ENCODE measurements around the gene NFATC1. TPM values are rescaled to one million over a fixed set of nuclear protein-coding genes. Genes with fewer than 3 reads are reported as not detected.

Gene NFATC1
- polyA plus RNA-seq, 1 of the 3 experiments (the other 2 are of a cell fraction): 0.02 TPM

GRCh38 chr18:79377187-79377891 lies 18.4 kb upstream of the NFATC1 start:
- Histone ChIP-seq H3K4me2 (no peak overlapping the region), H3K79me2 (ENCODE audit: insufficient read depth) (no peaks in the 10 kb centered on the region), H3K9me2 (no peaks in the 10 kb centered on the region), H4K20me1 (ENCODE audit: insufficient read depth) (no peaks in the 10 kb centered on the region), H3K4me1 (ENCODE audit: control insufficient read depth in 1 of 2, insufficient read depth in 2 of 2, low read depth in 1 of 2, low read length in 1 of 2) (no peaks in the 10 kb centered on the region), H3F3A (replicated peaks; ENCODE audit: insufficient read depth) (no peaks in the 10 kb centered on the region), H3K36me3 (replicated peaks in 1 of 2; ENCODE audit: control insufficient read depth in 1 of 2, insufficient read depth in 2 of 2, low read length in 1 of 2) (peaks cover 3 to 8% of the 10 kb centered on the region in 2 experiments), H3K9ac (no peak overlapping the region), H3K9me3 (no peaks in the 10 kb centered on the region), H2AFZ (ENCODE audit: low read depth) (no peak overlapping the region), H3K4me3 (ENCODE audit: low read depth in 2 of 2, low read length in 1 of 2) (no peak overlapping the region), H3K27me3 (ENCODE audit: insufficient read depth) (peaks cover 2% of the 10 kb centered on the region; the same call in 1 of the 2 replicates), H3K27ac (ENCODE audit: low read depth in 2 of 2, low read length in 1 of 2) (no peak overlapping the region)
- ChIA-PET CTCF (interaction anchor here (1.2 kb wide), 1 partner anchor 149 kb away, joined by 3 read pairs; no protein-coding TSS in a partner anchor), POLR2A (no interaction called here)
- no peak for DNase-seq
- WGBS (ENCODE audit: low lambda C conversion rate): 94% methylated on average over 12 of the region's 19 CpGs
- TF ChIP-seq RXRA (IDR thresholded peaks at IDR 0.05; ENCODE audit: borderline replicate concordance, low read depth) (no peak), MAX (IDR thresholded peaks at IDR 0.05; ENCODE audit: low read depth) (no peak), JUND (IDR thresholded peaks at IDR 0.05) (no peak), RCOR1 (IDR thresholded peaks at IDR 0.05; ENCODE audit: low read length) (no peak), GATA2 (CRISPR knock-in tag; IDR thresholded peaks at IDR 0.05) (no peak), TAF1 (IDR thresholded peaks at IDR 0.05; ENCODE audit: borderline replicate concordance, low read depth, low read length) (no peak), ZBTB33 (IDR thresholded peaks at IDR 0.05; ENCODE audit: borderline replicate concordance, low read depth) (no peak), SIN3A (IDR thresholded peaks at IDR 0.05; ENCODE audit: borderline replicate concordance, low read depth, low read length) (no peak), RAD21 (IDR thresholded peaks at IDR 0.05; ENCODE audit: low read length) (no peak), TCF12 (IDR thresholded peaks at IDR 0.05) (no peak), FOXM1 (IDR thresholded peaks at IDR 0.05; ENCODE audit: low read depth) (no peak)
- TF ChIP-seq, protein P1, sequence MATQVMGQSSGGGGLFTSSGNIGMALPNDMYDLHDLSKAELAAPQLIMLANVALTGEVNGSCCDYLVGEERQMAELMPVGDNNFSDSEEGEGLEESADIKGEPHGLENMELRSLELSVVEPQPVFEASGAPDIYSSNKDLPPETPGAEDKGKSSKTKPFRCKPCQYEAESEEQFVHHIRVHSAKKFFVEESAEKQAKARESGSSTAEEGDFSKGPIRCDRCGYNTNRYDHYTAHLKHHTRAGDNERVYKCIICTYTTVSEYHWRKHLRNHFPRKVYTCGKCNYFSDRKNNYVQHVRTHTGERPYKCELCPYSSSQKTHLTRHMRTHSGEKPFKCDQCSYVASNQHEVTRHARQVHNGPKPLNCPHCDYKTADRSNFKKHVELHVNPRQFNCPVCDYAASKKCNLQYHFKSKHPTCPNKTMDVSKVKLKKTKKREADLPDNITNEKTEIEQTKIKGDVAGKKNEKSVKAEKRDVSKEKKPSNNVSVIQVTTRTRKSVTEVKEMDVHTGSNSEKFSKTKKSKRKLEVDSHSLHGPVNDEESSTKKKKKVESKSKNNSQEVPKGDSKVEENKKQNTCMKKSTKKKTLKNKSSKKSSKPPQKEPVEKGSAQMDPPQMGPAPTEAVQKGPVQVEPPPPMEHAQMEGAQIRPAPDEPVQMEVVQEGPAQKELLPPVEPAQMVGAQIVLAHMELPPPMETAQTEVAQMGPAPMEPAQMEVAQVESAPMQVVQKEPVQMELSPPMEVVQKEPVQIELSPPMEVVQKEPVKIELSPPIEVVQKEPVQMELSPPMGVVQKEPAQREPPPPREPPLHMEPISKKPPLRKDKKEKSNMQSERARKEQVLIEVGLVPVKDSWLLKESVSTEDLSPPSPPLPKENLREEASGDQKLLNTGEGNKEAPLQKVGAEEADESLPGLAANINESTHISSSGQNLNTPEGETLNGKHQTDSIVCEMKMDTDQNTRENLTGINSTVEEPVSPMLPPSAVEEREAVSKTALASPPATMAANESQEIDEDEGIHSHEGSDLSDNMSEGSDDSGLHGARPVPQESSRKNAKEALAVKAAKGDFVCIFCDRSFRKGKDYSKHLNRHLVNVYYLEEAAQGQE (IDR thresholded peaks at IDR 0.05; ENCODE audit: low read depth, low read length): no peak
